GM19035 (cell line): ENCODE data around the gene SCNN1A.

Source experiments
- ATAC-seq: cut with Tn5 transposase; IDR thresholded peaks from one replicate; pipeline ENCODE4 v1.9.1; 2021; ENCODE audit not compliant: unreplicated experiment

The SCNN1A gene

GRCh38 chr12:6297170-6297569, 78.2 kb downstream of the SCNN1A start:
- ATAC-seq, result no peak
